Heart right ventricle (tissue), 16 donors: ENCODE results near the gene NSUN2. TPM values are rescaled to one million over a fixed set of nuclear protein-coding genes. Genes with fewer than 3 reads are reported as not detected.

ENCODE experiments used
- ATAC-seq, 8 donors: fragments of 200-7000 bp; cut with Tn5 transposase; one replicate each; pipeline ENCODE4 v1.9.1; 2020; ENCODE audit warnings: mild to moderate bottlenecking in 8 of 8, moderate library complexity in 8 of 8, moderate number of reproducible peaks in 1 of 8
- DNase-seq, 2 donors: peaks; one replicate each; pipeline ENCODE4 v3.0.0-alpha.2; 2020
- H3K27ac ChIP-seq, 10 donors: fragments of 200-600 bp; sonication (generic) in 2 of 10; one replicate each; pipeline versions ENCODE4 v1.5.0 to v1.8.0; 2020 to 2022; ENCODE audit warnings: mild to moderate bottlenecking in 3 of 10
- H3K27me3 ChIP-seq, 7 donors: fragments of 200-600 bp; one replicate each; pipeline ENCODE4 v1.8.0; 2021 to 2022; ENCODE audit warnings: mild to moderate bottlenecking in 2 of 7
- H3K36me3 ChIP-seq, 9 donors: fragments of 200-600 bp; sonication (generic) in 1 of 9; one replicate each; pipeline versions ENCODE4 v1.5.0 to v1.8.0; 2020 to 2022; ENCODE audit warnings: mild to moderate bottlenecking in 2 of 9
- H3K4me1 ChIP-seq, 9 donors: fragments of 200-600 bp; sonication (generic) in 1 of 9; one replicate each; pipeline versions ENCODE4 v1.5.0 to v1.8.0; 2020 to 2022; ENCODE audit warnings: mild to moderate bottlenecking in 4 of 9
- H3K4me3 ChIP-seq, 10 donors: fragments of 200-600 bp; sonication (generic) in 2 of 10; one replicate each; pipeline versions ENCODE4 v1.5.0 to v1.8.0; 2020 to 2022; ENCODE audit warnings: mild to moderate bottlenecking in 7 of 10, moderate library complexity in 2 of 10
- H3K9me3 ChIP-seq, 11 donors: fragments of 200-600 bp in 10 of 11; sonication (generic) in 2 of 11; one replicate each; pipeline versions ENCODE4 v1.5.0 to v1.8.0; 2013 to 2022; ENCODE audit warnings: mild to moderate bottlenecking in 2 of 11, control low read depth in 1 of 11, moderate library complexity in 1 of 11
- CTCF ChIP-seq, 9 donors: fragments of 200-600 bp; sonication (generic) in 2 of 9; IDR thresholded peaks; one replicate each; pipeline versions ENCODE4 v1.5.0 to v1.8.0; 2021 to 2022; ENCODE audit warnings: antibody characterized with exemption in 9 of 9, mild to moderate bottlenecking in 5 of 9, moderate library complexity in 1 of 9
- WGBS, 2 donors: extraction: QIAGEN DNeasy Blood & Tissue Kit; methylation state at CpG; one replicate each; pipeline ENCODE4 v1.1.7; 2013; ENCODE audit warnings: inconsistent platforms in 1 of 2; 5-methylcytosine and 5-hydroxymethylcytosine counted together
- intact Hi-C, 10 donors: fragments of 100-400 bp; cut with DNase I; formaldehyde crosslinking; loops; one replicate each; pipeline versions ENCODE4 v1.11.1 to v1.14.2; 2022
- long read RNA-seq, 3 donors: library from polyadenylated mRNA; unstranded; transcript quantifications; one replicate each; pipeline ENCODE4 v2.0.0, GENCODE V29; 2020 to 2021
- polyA plus RNA-seq, 2 donors: library from polyadenylated mRNA; stranded (reverse); fragments of 200-250 nt; gene quantifications; one replicate each; pipeline ENCODE4 v1.2.3, GENCODE V29; 2013
- total RNA-seq, 10 donors: library from RNA; stranded (reverse); fragmentation: NEBNext Ultra II Directional in 3 of 10; extraction: Animal tissue kit (Norgen Biotek cat#: 25700) in 3 of 10; gene quantifications; one replicate each; pipeline versions ENCODE4 v1.2.1 to v1.2.4, GENCODE V29; 2021 to 2023
- donor health status: Arrhythmogenic right ventricular cardiomyopathy.
- donor health status: ischemic (EF 13 %, LVEDD 7.1; RV severe dilation, severe dysfunction).
- donor health status: healthy with polysubstance abuse.
- donor health status: DM: no; HTN: yes; CAD: no.
- donor health status: DM: no; HTN: no; CAD: no.
- donor health status: ischemic (EF 25% LVEDD 6.9; RV normal size, moderate dysfunction).
- donor health status: ischemic (EF 25% LVEDD 5.7; RV mildly dilated, moderate dysfunction).
- donor health status: healthy.
- donor health status: DM: yes; HTN: yes; CAD: no.
- donor health status: Ischemic cardiomyopathy.
- donor health status: ischemic (EF 35%, LVEDD 5.7; RV mildly dilated, moderate dysfunction).
- donor health status: nonischemic (EF 11% LVEDD 7.7; RV severe dilation, severe dysfunction).
- donor health status: DM: yes; HTN: yes; CAD: no.
- donor health status: PGD.
- donor health status: ischemic (EF 29% LVEDD 5.4; RV normal size, mild dysfunction).
- donor health status: nonischemic (EF 23%, LVEDD 6.1; RV moderate dilation, normal function).

Gene NSUN2
- total RNA-seq (10 to 100 TPM; 30.0 to 42.6 (median 36.1) TPM), polyA plus RNA-seq (10 to 100 TPM; 27.9 to 31.5 TPM)
- long read RNA-seq, donor 1, transcript NSUN2-206 (18 exons, 2,619 nt): minor isoform, 10 of 99 reads
- long read RNA-seq, donor 1, transcript NSUN2-201 (19 exons, 3,303 nt): major isoform, 71 of 99 reads
- long read RNA-seq, donor 1, partial matches to known transcripts: 9 of 99 reads
- long read RNA-seq, donor 1, other reads (novel, unspliced or antisense): 9 of 99 reads
- long read RNA-seq, donor 2, transcript NSUN2-201 (19 exons, 3,303 nt): major isoform, 88 of 122 reads
- long read RNA-seq, donor 2, transcript NSUN2-206 (18 exons, 2,619 nt): minor isoform, 9 of 122 reads
- long read RNA-seq, donor 2, partial matches to known transcripts: 7 of 122 reads
- long read RNA-seq, donor 2, other reads (novel, unspliced or antisense): 17 of 122 reads
- long read RNA-seq, donor 3, transcript NSUN2-206 (18 exons, 2,619 nt): minor isoform, 10 of 163 reads
- long read RNA-seq, donor 3, transcript NSUN2-201 (19 exons, 3,303 nt): major isoform, 122 of 163 reads
- long read RNA-seq, donor 3, partial matches to known transcripts: 9 of 163 reads
- long read RNA-seq, donor 3, other reads (novel, unspliced or antisense): 19 of 163 reads

- no peak for TF ChIP-seq CTCF (IDR thresholded peaks at IDR 0.05)
- peak; percentile 97 to 99 (median 98) for ATAC-seq
- H3K9me3 ChIP-seq: no peaks in the 10 kb centered on the region
- H3K4me1 ChIP-seq: peaks cover 6 to 45% (median 30%) of the 10 kb centered on the region in 9 donors
- peak; percentile 90 to 92 for DNase-seq
- peak within 1 kb of the TSS; percentile 96 to 99 (median 97) for H3K27ac ChIP-seq
- H3K27me3 ChIP-seq: no peaks in the 10 kb centered on the region
- 1% methylated on average over 63 to 66 of the region's 66 CpGs for WGBS, 2 donors
- H3K36me3 ChIP-seq: peaks cover 0 to 40% (median 6%) of the 10 kb centered on the region in 9 donors
- peak within 1 kb of the TSS; percentile 50 to 100 (median 96) for H3K4me3 ChIP-seq
- intact Hi-C loops: loop anchor here in 9 of 10 donors (1.0 to 10.0 kb wide), 11 partner anchors 79 to 256 kb away; partner anchors contain the start of genes TENT4A (in 5 of the 9) and MED10 (in 1 of the 9)
Observed at GRCh38 chr5:6632888-6633468, at the start of gene NSUN2, which contains the start of gene SRD5A1. Gene NSUN2 (minus strand): TSS chr5:6633044. CDS start chr5:6632979, 65 bp downstream. Gene SRD5A1 (plus strand): TSS chr5:6633440. CDS start chr5:6633577, 137 bp downstream.

- H3K27ac ChIP-seq: no peak overlapping the region
- intact Hi-C loops: no loop called here
- peaks cover 0 to 8% (median 0%) of the 10 kb centered on the region in 9 donors for H3K4me1 ChIP-seq
- H3K36me3 ChIP-seq: no peaks in the 10 kb centered on the region
- no peak for DNase-seq
- no peak overlapping the region for H3K4me3 ChIP-seq
- no peak for ATAC-seq
- peaks cover 0 to 25% (median 0%) of the 10 kb centered on the region in 7 donors for H3K27me3 ChIP-seq
- no peaks in the 10 kb centered on the region for H3K9me3 ChIP-seq
- TF ChIP-seq CTCF (IDR thresholded peaks at IDR 0.05): no peak
- WGBS, 2 donors: 41 to 61% methylated on average over 11 of the region's 11 CpGs
Observed at GRCh38 chr5:6682239-6682638, 49.4 kb upstream of the NSUN2 start.

- WGBS, 2 donors: 48 to 53% methylated on average over 2 of the region's 2 CpGs
- H3K4me1 ChIP-seq: peaks cover 0 to 3% (median 0%) of the 10 kb centered on the region in 9 donors
- intact Hi-C loops: no loop called here
- H3K27me3 ChIP-seq: peaks cover 0 to 19% (median 0%) of the 10 kb centered on the region in 7 donors
- H3K36me3 ChIP-seq: no peaks in the 10 kb centered on the region
- H3K4me3 ChIP-seq: no peak overlapping the region
- no peak for TF ChIP-seq CTCF (IDR thresholded peaks at IDR 0.05)
- ATAC-seq (no peak), DNase-seq (no peak)
- no peak overlapping the region for H3K27ac ChIP-seq
- H3K9me3 ChIP-seq: no peaks in the 10 kb centered on the region
Observed at GRCh38 chr5:6681682-6682081, 48.8 kb upstream of the NSUN2 start.

GRCh38 chr5:6680922-6681321 lies 48.1 kb upstream of the NSUN2 start:
- no peak for TF ChIP-seq CTCF (IDR thresholded peaks at IDR 0.05)

More at GRCh38 chr5:6680922-6681321, 48.1 kb upstream of the NSUN2 start:
- ATAC-seq: no peak
- Histone ChIP-seq H3K4me3 (no peak overlapping the region), H3K4me1 (no peaks in the 10 kb centered on the region), H3K27me3 (peaks cover 0 to 15% (median 0%) of the 10 kb centered on the region in 7 donors), H3K36me3 (no peaks in the 10 kb centered on the region), H3K9me3 (no peaks in the 10 kb centered on the region), H3K27ac (no peak overlapping the region)
- WGBS, 2 donors: 64 to 65% methylated on average over 6 of the region's 6 CpGs
- no peak for DNase-seq
- intact Hi-C loops: no loop called here
